Subcutaneous adipose tissue (tissue), 4 donors: Measurements from ENCODE around the gene ITSN2. TPM values are rescaled to one million over a fixed set of nuclear protein-coding genes. Genes with fewer than 3 reads are reported as not detected.

Experiments used
- CTCF ChIP-seq: fragments of 450-650 bp; IDR thresholded peaks from one replicate; pipeline ENCODE4 v1.5.1; 2016; ENCODE audit warnings: low read depth, mild to moderate bottlenecking, control low read depth, antibody characterized with exemption, moderate library complexity
- total RNA-seq, 4 donors: library from RNA; depleted of rRNA; stranded (reverse); fragments of >200 nt; gene quantifications; one replicate each; pipeline ENCODE4 v1.1.0, GENCODE V29; 2016

The ITSN2 gene
- total RNA-seq, 4 donors from 2014 or later = 51.5 to 69.9 (median 61.9) TPM

GRCh38 chr2:24351981-24352380, 8.4 kb downstream of the ITSN2 start:
- TF ChIP-seq CTCF = no peak

- TF ChIP-seq CTCF = no peak
Measured at GRCh38 chr2:24351627-24351938, 8.8 kb downstream of the ITSN2 start.

GRCh38 chr2:24350826-24351626, 9.3 kb downstream of the ITSN2 start:
- no peak for TF ChIP-seq CTCF

GRCh38 chr2:24349097-24349496, 11.2 kb downstream of the ITSN2 start:
- no peak for TF ChIP-seq CTCF

- TF ChIP-seq CTCF = no peak
Measured at GRCh38 chr2:24345937-24346336, 14.4 kb downstream of the ITSN2 start.

- TF ChIP-seq CTCF = no peak
Measured at GRCh38 chr2:24343225-24343882, 17.0 kb downstream of the ITSN2 start.

GRCh38 chr2:24342110-24342910, 18.0 kb downstream of the ITSN2 start:
- no peak for TF ChIP-seq CTCF
